OCI-M1 (cell line): ENCODE measurements around the gene UBTF.

ENCODE experiments used
- DNase-seq: peaks from one replicate; lab custom pipeline; 2025; lab: John Stamatoyannopoulos, UW

Gene UBTF

GRCh38 chr17:44214896-44215295 is 4.6 kb downstream of the UBTF start:
- no peak for DNase-seq

DNA sequence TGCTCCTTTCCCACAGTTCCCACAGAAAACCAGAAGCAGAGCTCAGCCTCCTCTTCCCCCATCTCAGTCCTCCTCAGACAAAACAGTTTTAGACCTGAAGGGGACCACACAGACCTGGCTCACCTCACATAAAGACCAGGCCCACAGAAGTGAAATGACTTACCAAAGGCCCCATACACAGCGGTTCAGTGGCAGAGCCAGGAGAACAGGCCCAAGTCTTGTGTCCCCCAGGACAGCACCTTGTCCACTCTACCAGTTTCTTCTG is 5.3 kb downstream of the UBTF start:
- DNase-seq, result no peak

DNA sequence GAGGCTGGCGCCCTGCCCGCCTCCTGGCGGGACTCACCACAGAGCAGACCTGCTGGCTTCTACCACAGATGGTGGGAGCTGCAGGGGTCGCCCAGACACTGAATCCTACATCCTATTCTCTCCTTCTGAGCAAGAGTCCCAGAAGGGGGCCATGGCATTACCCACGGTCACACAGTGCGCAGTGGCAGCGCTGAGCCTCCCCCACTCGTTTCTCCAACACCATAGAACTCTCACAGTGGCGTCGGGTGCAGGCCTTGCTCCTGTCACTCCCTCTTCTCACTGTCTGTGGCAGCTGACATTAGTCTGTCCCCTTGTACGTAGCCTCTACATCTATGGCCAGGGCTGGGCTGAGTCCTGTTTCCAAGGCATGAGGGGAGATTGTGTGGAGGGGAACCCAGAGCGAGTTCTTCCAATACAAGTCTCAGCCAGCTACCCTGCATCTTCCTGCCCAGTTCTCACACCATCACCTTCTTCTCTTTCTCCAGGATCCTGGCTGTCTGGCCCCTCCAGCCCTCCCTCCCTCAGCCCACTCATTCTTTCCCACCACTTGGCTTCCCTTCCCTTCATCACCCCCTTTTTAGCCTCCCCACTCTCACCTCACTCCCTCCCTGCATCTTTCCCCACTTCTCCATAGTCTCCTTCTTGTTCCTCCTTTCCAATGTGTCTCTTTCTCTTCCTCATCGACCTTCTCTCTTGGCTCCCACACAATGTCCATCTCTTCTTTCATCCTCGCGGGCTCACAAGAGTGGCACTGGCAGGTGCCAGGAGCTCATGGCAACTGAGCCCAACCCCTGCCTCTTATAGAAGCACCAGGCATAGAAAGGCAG is 5.9 kb downstream of the UBTF start:
- DNase-seq, result no peak

- DNase-seq, result no peak
Observed at GRCh38 chr17:44212507-44213402, 6.7 kb downstream of the UBTF start.

DNA sequence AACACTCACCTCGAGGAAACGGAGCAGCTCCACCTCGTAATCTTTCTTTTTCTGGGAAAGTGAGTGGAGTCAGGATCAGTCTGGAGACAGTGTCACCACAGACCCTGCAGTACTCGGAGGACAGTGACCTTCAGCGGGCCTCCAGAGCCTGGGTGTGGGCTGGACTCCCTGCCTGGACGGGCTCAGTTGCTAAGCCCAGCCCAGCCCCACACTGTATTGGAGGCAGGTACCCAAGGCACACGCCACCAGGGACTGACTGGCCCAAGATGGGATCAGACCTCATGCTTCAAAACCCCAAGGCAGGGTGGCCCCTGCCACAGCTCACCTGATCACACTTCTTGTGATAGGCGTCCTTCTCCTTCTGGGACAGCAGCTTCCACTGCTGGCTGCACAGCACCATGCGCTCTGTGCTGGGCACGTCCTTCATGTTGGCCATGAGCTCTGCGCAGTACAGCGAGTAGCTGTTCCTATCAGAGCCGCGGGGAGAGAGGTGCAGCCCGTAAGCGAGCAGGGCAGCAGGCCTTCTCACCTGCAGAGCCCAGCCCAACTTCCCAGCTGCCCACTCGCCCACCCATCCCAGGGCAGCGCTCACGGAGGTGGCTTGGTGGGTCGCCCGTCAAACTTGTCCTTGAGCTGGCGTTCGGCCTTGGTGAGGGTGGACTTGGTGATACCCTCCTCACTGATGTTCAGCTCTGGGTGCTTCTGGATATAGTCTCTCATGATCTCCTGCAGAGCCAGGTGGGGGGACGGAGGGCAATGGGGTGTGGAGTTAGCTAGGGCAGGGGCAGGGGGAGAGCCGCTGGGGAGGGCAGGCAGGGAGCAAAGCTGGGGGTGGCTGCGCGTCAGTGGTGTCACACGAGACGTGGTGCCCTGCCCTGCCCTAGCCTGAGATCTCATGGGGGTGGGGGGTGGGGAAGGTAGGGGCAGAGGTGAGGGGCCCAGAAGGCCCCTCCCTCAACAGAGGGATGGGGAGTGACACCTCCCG is 7.9 kb downstream of the UBTF start:
- DNase-seq, result no peak

GRCh38 chr17:44210342-44211192 is 8.9 kb downstream of the UBTF start:
- DNase-seq, result peak; percentile 94

- no peak for DNase-seq
Observed at GRCh38 chr17:44209786-44210341, 9.6 kb downstream of the UBTF start.

GRCh38 chr17:44207743-44208142 is 11.7 kb downstream of the UBTF start:
- no peak for DNase-seq

DNA sequence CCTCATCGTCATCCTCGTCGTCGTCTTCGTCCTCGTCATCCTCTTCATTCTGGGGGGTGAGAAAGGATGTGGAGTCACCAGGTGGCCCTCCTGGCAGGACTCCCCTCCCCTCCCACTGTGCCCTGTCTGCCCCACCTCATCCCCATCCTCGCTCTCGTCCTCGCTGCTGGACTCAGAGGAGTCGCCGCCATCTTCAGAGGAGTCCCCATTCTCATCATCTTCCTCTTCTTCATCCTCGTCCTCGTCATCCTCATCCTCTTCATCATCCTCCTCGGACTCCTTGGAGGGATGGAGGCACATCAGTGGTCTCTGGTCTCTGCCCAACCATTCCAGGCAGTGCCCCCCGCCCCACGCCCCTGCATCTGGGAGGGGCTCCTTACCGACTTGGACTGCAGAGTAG is 12.2 kb downstream of the UBTF start:
- no peak for DNase-seq

- no peak for DNase-seq
Observed at GRCh38 chr17:44206825-44207155, 12.7 kb downstream of the UBTF start.

GRCh38 chr17:44205962-44206824 is 13.3 kb downstream of the UBTF start:
- DNase-seq, result peak; percentile 9

GRCh38 chr17:44204441-44204882 is 15.0 kb downstream of the UBTF start:
- DNase-seq, result peak; percentile 41

DNA sequence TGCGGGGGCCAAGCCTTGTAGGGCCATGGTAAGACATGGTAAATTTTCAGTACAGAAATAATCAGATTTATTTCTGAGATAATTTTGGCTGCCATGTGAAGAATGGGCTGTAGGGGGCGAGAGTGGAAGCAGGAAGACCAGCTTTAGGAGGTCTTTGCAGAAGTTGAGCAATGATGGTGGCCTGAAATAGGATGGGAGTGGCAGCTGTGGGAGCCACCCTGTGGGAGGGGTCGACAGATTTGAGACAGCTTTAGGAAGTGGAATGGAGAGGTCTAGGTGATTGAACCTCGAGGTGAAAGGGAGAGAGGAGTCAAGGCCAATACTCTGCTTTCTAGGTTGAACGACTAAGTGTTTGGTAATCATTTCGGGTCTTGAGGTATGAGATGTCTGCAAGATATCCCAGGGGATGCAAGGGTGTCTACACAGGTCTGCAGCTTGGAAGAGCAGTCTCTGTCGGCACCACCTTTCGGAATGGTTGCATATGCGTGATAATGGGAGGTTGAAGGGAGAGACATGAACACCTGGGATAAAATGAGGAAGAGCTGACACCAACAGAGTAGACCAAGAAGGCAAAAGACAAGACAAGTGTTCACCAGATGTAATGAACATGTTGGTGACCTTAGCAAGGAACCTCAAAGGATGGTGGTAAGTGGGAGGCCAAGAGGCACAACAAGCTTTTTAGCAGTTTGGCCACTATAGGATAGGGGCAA is 15.6 kb downstream of the UBTF start:
- peak; percentile 91 for DNase-seq

GRCh38 chr17:44202756-44203155 is 16.7 kb downstream of the UBTF start:
- DNase-seq, result no peak

DNA sequence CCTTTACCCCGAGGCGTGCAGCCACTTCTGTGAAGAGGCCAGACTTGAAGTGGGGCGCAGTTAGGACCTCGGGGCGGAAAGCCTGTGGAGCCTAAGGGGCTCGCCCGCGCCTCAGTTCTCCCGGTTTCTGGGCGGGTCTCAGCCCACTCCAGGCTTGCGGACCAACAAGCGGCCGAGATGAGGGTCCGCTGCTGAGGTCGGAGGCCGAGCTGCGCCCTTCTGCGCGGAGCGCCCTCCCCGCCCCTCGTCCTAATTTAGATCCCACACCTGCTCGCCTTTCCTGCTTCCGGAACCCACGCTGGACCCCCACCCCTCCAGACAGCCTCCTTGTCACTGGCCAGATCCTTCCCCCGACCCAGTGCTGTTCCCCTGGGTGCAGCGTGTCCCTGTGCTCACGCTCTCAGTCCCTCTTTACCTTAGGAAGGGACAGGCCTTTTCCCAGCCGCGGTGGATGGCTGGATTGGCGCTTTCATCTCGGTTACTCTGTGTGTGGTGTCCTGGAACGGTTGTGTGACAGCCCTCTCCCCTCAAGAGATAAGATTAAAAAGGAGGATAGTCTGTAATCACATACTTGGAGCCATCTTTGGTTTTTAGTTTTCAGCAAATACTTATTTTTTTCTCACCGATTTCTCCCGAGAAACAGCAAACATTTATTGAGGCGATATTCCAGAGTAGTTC is 18.9 kb downstream of the UBTF start:
- no peak for DNase-seq

DNA sequence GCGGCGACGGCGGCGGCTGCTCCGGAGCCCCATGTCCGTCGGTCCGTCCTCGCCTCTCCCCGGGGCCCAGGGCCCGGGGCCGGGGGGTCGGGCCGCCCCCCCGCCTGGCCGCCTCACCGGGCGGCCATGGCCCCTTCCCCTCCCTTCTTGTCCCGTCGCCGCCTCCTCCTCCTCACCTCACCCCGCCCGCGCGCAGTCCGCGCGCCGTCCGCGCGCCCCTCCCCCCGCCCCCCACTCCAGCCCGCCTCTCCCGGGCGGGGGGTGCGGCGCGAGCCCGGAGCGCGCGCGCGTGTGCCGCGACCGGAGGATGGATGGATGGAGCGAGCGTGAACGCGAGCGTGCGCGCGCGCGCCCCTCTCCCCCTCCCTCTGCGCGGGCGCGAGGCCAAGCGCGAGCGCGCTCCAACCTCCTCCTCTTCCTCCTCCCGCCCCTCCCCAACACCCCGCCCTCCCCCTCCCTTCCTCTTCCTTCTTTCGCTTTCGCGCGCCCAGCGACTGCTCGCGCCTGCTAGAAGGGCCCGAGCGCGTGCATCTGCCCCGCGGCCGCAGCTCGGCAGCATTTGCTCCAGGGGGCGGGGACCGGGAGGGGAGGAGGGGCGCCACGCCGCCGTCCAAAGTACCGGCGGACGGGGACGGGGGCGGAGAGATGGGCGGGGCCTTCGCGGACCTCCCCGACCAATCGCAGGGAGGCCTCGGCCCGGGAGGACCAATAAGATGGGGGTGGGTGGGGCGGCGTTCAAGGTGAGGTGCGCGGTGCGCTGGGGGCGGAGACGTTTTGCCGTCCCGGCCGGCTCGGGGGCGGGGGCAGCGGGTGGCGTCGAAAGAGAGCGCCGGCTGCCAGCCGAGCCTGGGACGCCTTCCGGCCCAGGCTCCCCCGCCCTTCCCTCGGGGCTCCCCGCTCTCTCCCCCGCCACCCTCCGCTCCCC is 19.7 kb downstream of the UBTF start, which contains the start of gene ATXN7L3:
Gene ATXN7L3 (minus strand): TSS at position 332 of the 925 bp plus-strand sequence. CDS start 1,814 bp downstream, outside the sequence.
- DNase-seq, result peak; percentile 99
